ENCODE data around the gene LDAH. TPM values are rescaled to one million over a fixed set of nuclear protein-coding genes. Genes with fewer than 3 reads are reported as not detected.
"Not testable (repeated sequence)": the region's sequence is repeated elsewhere in the genome, so short reads cannot be mapped to it uniquely, and the experiment has no call there.

LDAH gene
- total and polyA plus RNA-seq, 4 experiments from 2014 or later: 12.3 to 23.9 (median 18.8) TPM

DNA sequence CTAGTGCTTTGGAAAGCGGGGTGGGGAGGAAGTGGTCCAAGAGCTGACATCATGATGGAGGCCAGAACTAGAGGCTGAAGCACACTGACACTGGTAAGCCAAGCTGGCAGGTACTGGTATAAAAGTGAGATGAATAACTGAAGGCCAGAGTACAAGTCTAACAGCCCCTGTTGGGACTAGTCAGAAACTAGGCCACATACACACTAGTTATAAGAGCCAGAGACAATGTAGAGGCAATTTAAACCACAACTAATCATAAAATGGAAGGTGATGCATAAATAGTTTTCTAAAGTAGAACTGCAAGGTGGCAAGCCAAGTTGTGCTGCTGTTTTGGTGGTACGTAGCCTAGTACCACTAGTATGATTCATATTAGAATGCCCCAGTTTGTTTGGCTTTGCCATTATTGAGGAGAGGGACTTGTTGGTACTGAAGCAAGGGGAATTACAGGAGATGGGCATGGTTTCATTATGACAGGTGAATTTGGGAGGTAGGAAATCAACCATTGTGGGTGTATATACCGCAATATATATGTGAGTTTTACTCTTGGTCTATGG is 98.3 kb downstream of the LDAH start:
- no peaks in the 10 kb centered on the region for H3K27me3 ChIP-seq (ENCODE audit: insufficient read depth, low read length)
- no peak overlapping the region for H3K4me3 Mint-ChIP-seq
- CTCF ChIA-PET (ENCODE audit: partially characterized antibody): interaction anchor here (1.2 kb wide), 1 partner anchor 63 kb away, joined by 3 read pairs; no protein-coding TSS in a partner anchor
- intact Hi-C loops (cut with micrococcal nuclease): no loop called here
- H3K36me3 Mint-ChIP-seq: peaks cover 20 to 63% of the 10 kb centered on the region in 2 donors
- H3K4me1 Mint-ChIP-seq: peaks cover 0 to 12% (median 7%) of the 10 kb centered on the region in 4 donors
- H3K27ac ChIP-seq (ENCODE audit: low read depth, low read length): no peak overlapping the region
- no peak overlapping the region for H3K4me3 ChIP-seq (ENCODE audit: low read length in 2 of 2)
- POLR2A ChIA-PET (ENCODE audit: partially characterized antibody): no interaction called here
- H3K9me3 Mint-ChIP-seq: peaks cover 0 to 4% (median under 1%) of the 10 kb centered on the region in 8 donors
- no peaks in the 10 kb centered on the region for H3K4me1 ChIP-seq (ENCODE audit: insufficient read depth, low read length)
- H3K36me3 ChIP-seq (ENCODE audit: insufficient read depth, low read length): no peaks in the 10 kb centered on the region
- no peaks in the 10 kb centered on the region for H3K27me3 Mint-ChIP-seq
- DNase-seq: no peak
- H3K27ac Mint-ChIP-seq: no peak overlapping the region
- no peaks in the 10 kb centered on the region for H3K9me3 ChIP-seq (ENCODE audit: control insufficient read depth in 1 of 2, low read length in 2 of 2)

DNA sequence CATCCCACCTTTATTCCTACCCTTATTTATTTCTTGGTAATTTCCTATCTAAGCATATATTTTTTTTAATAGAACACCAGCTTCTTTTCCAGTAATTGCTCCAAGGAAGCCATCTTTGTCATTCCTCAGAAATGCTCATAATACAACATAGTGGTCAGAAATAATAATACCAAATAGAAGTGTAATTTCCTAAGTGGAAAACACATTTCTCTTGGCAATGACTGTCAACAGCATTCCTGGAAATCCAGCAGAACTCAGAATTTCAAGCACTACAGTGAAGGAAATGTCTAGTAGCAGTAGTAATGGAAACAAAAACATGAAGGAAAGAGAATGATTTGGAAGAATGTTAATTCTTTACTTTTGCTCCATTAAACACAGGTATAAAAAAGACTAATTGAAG is 99.4 kb downstream of the LDAH start:
- POLR2A ChIA-PET (ENCODE audit: partially characterized antibody): no interaction called here
- Mint-ChIP-seq H3K27me3 (no peaks in the 10 kb centered on the region), H3K4me1 (peaks cover 0 to 12% (median 7%) of the 10 kb centered on the region in 4 donors), H3K27ac (no peak overlapping the region), H3K4me3 (no peak overlapping the region), H3K9me3 (peaks cover 0 to 8% (median 1%) of the 10 kb centered on the region in 8 donors), H3K36me3 (peaks cover 16 to 63% of the 10 kb centered on the region in 2 donors)
- intact Hi-C loops (cut with micrococcal nuclease): no loop called here
- H3K4me3 ChIP-seq (ENCODE audit: low read length in 2 of 2): no peak overlapping the region
- H3K27ac ChIP-seq (ENCODE audit: low read depth, low read length): no peak overlapping the region
- CTCF ChIA-PET (ENCODE audit: partially characterized antibody): interaction anchor here (1.2 kb wide), 1 partner anchor 62 kb away, joined by 3 read pairs; no protein-coding TSS in a partner anchor
- no peak for DNase-seq
- H3K36me3 ChIP-seq (ENCODE audit: insufficient read depth, low read length): no peaks in the 10 kb centered on the region
- no peaks in the 10 kb centered on the region for H3K4me1 ChIP-seq (ENCODE audit: insufficient read depth, low read length)
- no peaks in the 10 kb centered on the region for H3K27me3 ChIP-seq (ENCODE audit: insufficient read depth, low read length)
- H3K9me3 ChIP-seq (ENCODE audit: control insufficient read depth in 1 of 2, low read length in 2 of 2): peaks cover 0 to under 1% of the 10 kb centered on the region in 2 donors

GRCh38 chr2:20722592-20723240 is 100.2 kb downstream of the LDAH start:
- H3K36me3 ChIP-seq (ENCODE audit: insufficient read depth, low read length): no peaks in the 10 kb centered on the region
- H3K4me1 Mint-ChIP-seq: peaks cover 0 to 12% (median 6%) of the 10 kb centered on the region in 4 donors
- peaks cover 22 to 61% of the 10 kb centered on the region in 2 donors for H3K36me3 Mint-ChIP-seq
- no peaks in the 10 kb centered on the region for H3K27me3 ChIP-seq (ENCODE audit: insufficient read depth, low read length)
- no peak overlapping the region for H3K27ac Mint-ChIP-seq
- no peak overlapping the region for H3K4me3 ChIP-seq (ENCODE audit: low read length in 2 of 2)
- H3K4me1 ChIP-seq (ENCODE audit: insufficient read depth, low read length): no peaks in the 10 kb centered on the region
- no peaks in the 10 kb centered on the region for H3K27me3 Mint-ChIP-seq
- intact Hi-C loops (cut with micrococcal nuclease): no loop called here
- H3K9me3 ChIP-seq (ENCODE audit: control insufficient read depth in 1 of 2, low read length in 2 of 2): peaks cover 0 to 3% of the 10 kb centered on the region in 2 donors
- no peak overlapping the region for H3K27ac ChIP-seq (ENCODE audit: low read depth, low read length)
- H3K4me3 Mint-ChIP-seq: no peak overlapping the region
- no peak for DNase-seq
- ChIA-PET CTCF (ENCODE audit: partially characterized antibody) (interaction anchor here (1.9 kb wide), 1 partner anchor 240 kb away, joined by 7 read pairs; no protein-coding TSS in a partner anchor), POLR2A (ENCODE audit: partially characterized antibody) (no interaction called here)
- peaks cover 0 to 15% (median 7%) of the 10 kb centered on the region in 8 donors for H3K9me3 Mint-ChIP-seq

DNA sequence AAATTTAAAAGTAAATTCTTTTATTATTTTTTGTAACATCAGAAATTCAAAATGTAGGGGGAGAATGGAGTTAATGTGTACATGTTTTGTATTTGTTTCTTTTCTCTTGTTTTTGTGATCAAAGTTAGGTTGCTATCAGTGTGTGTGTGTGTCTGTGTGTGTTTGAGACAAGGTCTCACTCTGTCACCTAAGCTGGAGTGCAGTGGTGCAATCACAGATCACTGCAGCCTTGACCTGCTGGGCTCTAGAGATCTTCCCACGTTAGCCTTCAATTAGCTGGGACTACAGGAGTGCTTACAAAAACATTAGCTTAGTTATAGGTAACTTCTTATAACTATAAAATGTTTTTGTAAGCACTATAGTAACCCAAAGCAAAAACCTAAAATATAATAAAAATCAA is 105.3 kb downstream of the LDAH start:
- Mint-ChIP-seq H3K9me3 (peaks cover 0 to 25% (median 8%) of the 10 kb centered on the region in 8 donors), H3K4me3 (no peak overlapping the region), H3K36me3 (peaks cover 41 to 71% of the 10 kb centered on the region in 2 donors), H3K27ac (no peak overlapping the region), H3K27me3 (no peaks in the 10 kb centered on the region), H3K4me1 (peaks cover 8 to 25% (median 15%) of the 10 kb centered on the region in 4 donors)
- no peak overlapping the region for H3K4me3 ChIP-seq (ENCODE audit: low read length in 2 of 2)
- no peak for DNase-seq
- intact Hi-C loops (cut with micrococcal nuclease): no loop called here
- H3K27ac ChIP-seq (ENCODE audit: low read depth, low read length): no peak overlapping the region
- POLR2A ChIA-PET (ENCODE audit: partially characterized antibody): no interaction called here
- H3K4me1 ChIP-seq (ENCODE audit: insufficient read depth, low read length): no peaks in the 10 kb centered on the region
- CTCF ChIA-PET (ENCODE audit: partially characterized antibody): no interaction called here
- no peaks in the 10 kb centered on the region for H3K27me3 ChIP-seq (ENCODE audit: insufficient read depth, low read length)
- H3K9me3 ChIP-seq (ENCODE audit: control insufficient read depth in 1 of 2, low read length in 2 of 2): peaks cover 0 to 3% of the 10 kb centered on the region in 2 donors
- H3K36me3 ChIP-seq (ENCODE audit: insufficient read depth, low read length): no peaks in the 10 kb centered on the region

- intact Hi-C loops (cut with micrococcal nuclease); H3K4me3 ChIP-seq (ENCODE audit: low read length in 2 of 2); H3K27ac Mint-ChIP-seq; H3K36me3 ChIP-seq (ENCODE audit: insufficient read depth, low read length); H3K27me3 Mint-ChIP-seq; H3K9me3 ChIP-seq (ENCODE audit: control insufficient read depth in 1 of 2, low read length in 2 of 2); H3K27ac ChIP-seq (ENCODE audit: low read depth, low read length); DNase-seq; H3K27me3 ChIP-seq (ENCODE audit: insufficient read depth, low read length); H3K4me3 Mint-ChIP-seq; POLR2A ChIA-PET (ENCODE audit: partially characterized antibody); H3K4me1 ChIP-seq (ENCODE audit: insufficient read depth, low read length); CTCF ChIA-PET (ENCODE audit: partially characterized antibody): not testable (repeated sequence)
- peaks cover 0 to 25% (median 9%) of the 10 kb centered on the region in 8 donors for H3K9me3 Mint-ChIP-seq
- H3K36me3 Mint-ChIP-seq: peaks cover 45 to 71% of the 10 kb centered on the region in 2 donors
- H3K4me1 Mint-ChIP-seq: peaks cover 8 to 29% (median 18%) of the 10 kb centered on the region in 4 donors
These were observed 106.7 kb downstream of the LDAH start for GRCh38 chr2:20716164-20716563.

GRCh38 chr2:20714412-20714811 is 108.5 kb downstream of the LDAH start:
- H3K9me3 ChIP-seq (ENCODE audit: control insufficient read depth in 1 of 2, low read length in 2 of 2); H3K27ac ChIP-seq (ENCODE audit: low read depth, low read length); CTCF ChIA-PET (ENCODE audit: partially characterized antibody); H3K27me3 ChIP-seq (ENCODE audit: insufficient read depth, low read length); DNase-seq; H3K27me3 Mint-ChIP-seq; H3K4me3 Mint-ChIP-seq; H3K4me1 ChIP-seq (ENCODE audit: insufficient read depth, low read length); H3K36me3 ChIP-seq (ENCODE audit: insufficient read depth, low read length); POLR2A ChIA-PET (ENCODE audit: partially characterized antibody); H3K4me3 ChIP-seq (ENCODE audit: low read length in 2 of 2); intact Hi-C loops (cut with micrococcal nuclease); H3K27ac Mint-ChIP-seq: not testable (repeated sequence)
- Mint-ChIP-seq H3K9me3 (peaks cover 0 to 21% (median 8%) of the 10 kb centered on the region in 8 donors), H3K4me1 (peaks cover 8 to 18% (median 13%) of the 10 kb centered on the region in 4 donors), H3K36me3 (peaks cover 43 to 67% of the 10 kb centered on the region in 2 donors)

GRCh38 chr2:20713585-20713984 is 109.3 kb downstream of the LDAH start:
- peaks cover 8 to 18% (median 13%) of the 10 kb centered on the region in 4 donors for H3K4me1 Mint-ChIP-seq
- intact Hi-C loops (cut with micrococcal nuclease): not testable (repeated sequence)

More at GRCh38 chr2:20713585-20713984, 109.3 kb downstream of the LDAH start:
- H3K27me3 Mint-ChIP-seq; H3K9me3 ChIP-seq (ENCODE audit: control insufficient read depth in 1 of 2, low read length in 2 of 2); H3K27ac ChIP-seq (ENCODE audit: low read depth, low read length); DNase-seq; POLR2A ChIA-PET (ENCODE audit: partially characterized antibody); H3K4me1 ChIP-seq (ENCODE audit: insufficient read depth, low read length); H3K36me3 ChIP-seq (ENCODE audit: insufficient read depth, low read length); H3K4me3 ChIP-seq (ENCODE audit: low read length in 2 of 2); CTCF ChIA-PET (ENCODE audit: partially characterized antibody); H3K27me3 ChIP-seq (ENCODE audit: insufficient read depth, low read length); H3K4me3 Mint-ChIP-seq: not testable (repeated sequence)
- H3K27ac Mint-ChIP-seq: peak overlapping the region in 1 of 7 donors; percentile 48
- H3K9me3 Mint-ChIP-seq: peaks cover 0 to 18% (median 8%) of the 10 kb centered on the region in 8 donors
- H3K36me3 Mint-ChIP-seq: peaks cover 43 to 67% of the 10 kb centered on the region in 2 donors

All from CD4-positive, alpha-beta memory T cell (primary cell).